OCI-LY3 (cell line): ENCODE measurements around the gene CADPS.

Experiments used
- H2AFZ ChIP-seq: fragments of 200-600, 300-600 bp; shearing (Covaris generic); 2 replicates; pipeline ENCODE4 v1.6.0; 2014; ENCODE audit warnings: antibody characterized with exemption, low read depth, low read length
- H3K27ac ChIP-seq: fragments of 200-600, 300-600 bp; sonication (generic); 2 replicates; pipeline ENCODE4 v1.5.1; 2014; ENCODE audit warnings: mild to moderate bottlenecking, low read length, moderate library complexity, mixed read lengths
- H3K27me3 ChIP-seq: fragments of 200-600, 300-600 bp; sonication (generic); 2 replicates; pipeline ENCODE4 v1.6.1; 2014; ENCODE audit warnings: low read depth, low read length, mixed read lengths
- H3K36me3 ChIP-seq: fragments of 200-600, 300-600 bp; sonication (generic); replicated peaks from 2 replicates; pipeline ENCODE3; 2014; ENCODE audit warnings: low read depth, low read length, mixed read lengths
- H3K4me1 ChIP-seq: fragments of 300-600, 200-600 bp; sonication (generic); 2 replicates; pipeline ENCODE4 v1.6.1; 2014; ENCODE audit warnings: low read length, mixed read lengths
- H3K4me2 ChIP-seq: fragments of 200-600, 300-600 bp; sonication (generic); 2 replicates; pipeline ENCODE4 v1.6.1; 2014; ENCODE audit warnings: low read length, mixed read lengths
- H3K4me3 ChIP-seq: fragments of 300-600, 200-600 bp; sonication (generic); 2 replicates; pipeline ENCODE4 v1.5.1; 2014; ENCODE audit warnings: antibody characterized with exemption, mild to moderate bottlenecking, low read length, moderate library complexity
- H3K79me2 ChIP-seq: fragments of 300-600, 200-600 bp; shearing (Covaris generic); 2 replicates; pipeline ENCODE4 v1.6.1; 2014; ENCODE audit warnings: mild to moderate bottlenecking, low read length, mixed read lengths
- H3K9ac ChIP-seq: fragments of 300-600, 200-600 bp; shearing (Covaris generic); 2 replicates; pipeline ENCODE4 v1.6.0; 2014; ENCODE audit warnings: mild to moderate bottlenecking, low read length, moderate library complexity
- H3K9me3 ChIP-seq: fragments of 200-600, 300-600 bp; shearing (Covaris generic); 2 replicates; pipeline ENCODE4 v1.6.1; 2014; ENCODE audit warnings: low read length, mixed read lengths; ENCODE audit not compliant: insufficient read depth
- H4K20me1 ChIP-seq: fragments of 200-600, 300-600 bp; sonication (generic); 2 replicates; pipeline ENCODE4 v1.6.1; 2016; ENCODE audit warnings: low read length, mixed read lengths; ENCODE audit not compliant: insufficient read depth
- EZH2phosphoT487 ChIP-seq: fragments of 200-600 bp; shearing (Covaris generic); IDR thresholded peaks from 2 replicates; pipeline ENCODE4 v1.6.1; 2018; ENCODE audit warnings: antibody characterized with exemption, mixed run types, low read depth
- TF ChIP-seq, protein P1 (sequence below): fragments of 200-600, 300-600 bp; sonication (generic); IDR thresholded peaks from 2 replicates; pipeline ENCODE4 v1.5.1; 2014; ENCODE audit warnings: antibody characterized with exemption, low read length, low read depth

The CADPS gene

DNA sequence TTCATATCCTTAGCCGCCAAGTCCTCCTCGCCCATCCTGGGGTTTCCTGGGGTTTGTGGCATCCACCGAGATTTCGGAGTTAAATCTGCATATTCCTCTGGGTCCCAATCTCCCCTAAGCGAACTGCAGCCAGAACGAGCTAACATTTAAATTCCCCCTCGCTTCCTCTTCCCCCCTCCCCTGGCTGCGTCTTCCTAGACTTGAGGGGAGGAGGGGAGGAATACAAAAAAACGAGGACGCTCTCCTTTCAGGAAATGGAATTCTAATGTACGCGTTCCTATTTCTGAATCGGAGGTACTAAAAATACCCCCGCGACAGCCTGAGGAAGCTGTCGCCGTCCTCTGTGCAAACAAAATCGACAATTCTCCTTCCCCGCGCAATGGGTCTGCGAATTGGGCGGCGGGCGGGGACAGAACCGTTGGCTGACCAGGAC is 507.4 kb downstream of the CADPS start:
- H3K36me3 ChIP-seq = no peaks in the 10 kb centered on the region
- no peak overlapping the region for H3K27ac ChIP-seq
- no peak overlapping the region for H2AFZ ChIP-seq
- H3K4me2 ChIP-seq = no peak overlapping the region
- H4K20me1 ChIP-seq = no peaks in the 10 kb centered on the region
- no peaks in the 10 kb centered on the region for H3K79me2 ChIP-seq
- H3K4me3 ChIP-seq = no peak overlapping the region
- no peaks in the 10 kb centered on the region for H3K27me3 ChIP-seq
- no peak overlapping the region for H3K9ac ChIP-seq
- H3K4me1 ChIP-seq = no peaks in the 10 kb centered on the region
- TF ChIP-seq, protein P1, sequence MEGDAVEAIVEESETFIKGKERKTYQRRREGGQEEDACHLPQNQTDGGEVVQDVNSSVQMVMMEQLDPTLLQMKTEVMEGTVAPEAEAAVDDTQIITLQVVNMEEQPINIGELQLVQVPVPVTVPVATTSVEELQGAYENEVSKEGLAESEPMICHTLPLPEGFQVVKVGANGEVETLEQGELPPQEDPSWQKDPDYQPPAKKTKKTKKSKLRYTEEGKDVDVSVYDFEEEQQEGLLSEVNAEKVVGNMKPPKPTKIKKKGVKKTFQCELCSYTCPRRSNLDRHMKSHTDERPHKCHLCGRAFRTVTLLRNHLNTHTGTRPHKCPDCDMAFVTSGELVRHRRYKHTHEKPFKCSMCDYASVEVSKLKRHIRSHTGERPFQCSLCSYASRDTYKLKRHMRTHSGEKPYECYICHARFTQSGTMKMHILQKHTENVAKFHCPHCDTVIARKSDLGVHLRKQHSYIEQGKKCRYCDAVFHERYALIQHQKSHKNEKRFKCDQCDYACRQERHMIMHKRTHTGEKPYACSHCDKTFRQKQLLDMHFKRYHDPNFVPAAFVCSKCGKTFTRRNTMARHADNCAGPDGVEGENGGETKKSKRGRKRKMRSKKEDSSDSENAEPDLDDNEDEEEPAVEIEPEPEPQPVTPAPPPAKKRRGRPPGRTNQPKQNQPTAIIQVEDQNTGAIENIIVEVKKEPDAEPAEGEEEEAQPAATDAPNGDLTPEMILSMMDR = no peak
- no peak for TF ChIP-seq EZH2phosphoT487
- no peaks in the 10 kb centered on the region for H3K9me3 ChIP-seq

DNA sequence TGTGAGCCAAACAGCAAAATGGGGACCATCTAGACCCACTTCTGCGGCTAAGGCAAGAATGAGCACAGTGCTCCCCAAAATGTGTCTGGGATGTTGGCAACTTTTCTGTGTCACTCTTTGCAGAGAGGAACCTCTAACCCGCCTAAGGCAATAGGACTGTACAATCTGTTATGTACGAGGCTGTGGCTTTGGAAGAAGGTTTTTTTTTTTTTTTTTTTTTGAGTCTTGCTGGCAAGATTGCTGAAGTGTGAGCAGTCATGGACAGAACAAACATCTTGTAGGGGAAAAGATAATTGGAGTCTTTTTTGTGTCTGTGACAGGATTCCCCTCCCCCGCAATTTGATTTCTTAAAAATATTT is 509.1 kb downstream of the CADPS start:
- TF ChIP-seq, protein P1 = no peak
- no peak for TF ChIP-seq EZH2phosphoT487
- Histone ChIP-seq H4K20me1 (no peaks in the 10 kb centered on the region), H3K4me3 (no peak overlapping the region), H3K4me2 (no peak overlapping the region), H3K9me3 (no peaks in the 10 kb centered on the region), H3K9ac (no peak overlapping the region), H2AFZ (no peak overlapping the region), H3K4me1 (peaks cover 7% of the 10 kb centered on the region), H3K27me3 (no peaks in the 10 kb centered on the region), H3K79me2 (no peaks in the 10 kb centered on the region), H3K36me3 (no peaks in the 10 kb centered on the region), H3K27ac (no peak overlapping the region)

DNA sequence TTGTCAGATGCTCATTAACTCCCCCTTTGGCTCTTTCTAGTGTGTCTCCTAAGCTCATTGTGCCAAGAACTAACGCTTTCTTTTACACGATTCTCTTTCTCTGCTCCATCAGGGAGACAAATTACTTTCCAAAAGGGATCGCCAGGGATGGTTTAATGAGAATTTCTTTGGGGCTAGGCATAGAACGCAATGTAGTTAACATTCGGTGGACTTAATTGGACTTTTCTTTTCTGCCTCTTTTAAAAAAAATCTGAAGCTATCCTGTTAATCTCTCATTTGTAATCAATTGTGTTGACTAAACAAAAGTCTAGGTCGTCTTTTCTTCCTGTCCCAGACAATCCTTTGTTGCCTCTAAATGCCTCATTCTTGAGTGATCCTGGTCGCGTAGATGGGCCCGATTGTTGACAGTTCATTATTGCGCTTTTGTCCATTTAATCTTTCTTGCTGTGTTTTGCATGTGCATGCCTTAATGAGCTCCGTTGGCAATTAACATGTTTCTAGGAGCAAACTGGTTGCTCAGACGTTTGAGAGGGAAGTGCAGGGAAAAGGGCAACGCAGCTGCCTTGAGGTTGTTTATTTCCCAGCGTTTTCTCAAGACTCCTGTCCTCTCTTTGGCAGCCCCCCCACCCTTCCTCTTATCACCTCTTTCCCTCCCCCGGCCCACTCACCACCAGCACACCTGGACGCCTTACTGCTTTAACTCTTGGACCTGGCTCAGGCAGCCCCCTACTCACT is 509.7 kb downstream of the CADPS start:
- H3K79me2 ChIP-seq = no peaks in the 10 kb centered on the region
- H3K9me3 ChIP-seq = no peaks in the 10 kb centered on the region
- H4K20me1 ChIP-seq = no peaks in the 10 kb centered on the region
- no peaks in the 10 kb centered on the region for H3K27me3 ChIP-seq
- no peak overlapping the region for H3K4me3 ChIP-seq
- H3K36me3 ChIP-seq = no peaks in the 10 kb centered on the region
- H3K9ac ChIP-seq = no peak overlapping the region
- H3K4me1 ChIP-seq = peaks cover 11% of the 10 kb centered on the region
- TF ChIP-seq, protein P1 = no peak
- no peak for TF ChIP-seq EZH2phosphoT487
- H3K4me2 ChIP-seq = no peak overlapping the region
- no peak overlapping the region for H2AFZ ChIP-seq
- H3K27ac ChIP-seq = no peak overlapping the region

DNA sequence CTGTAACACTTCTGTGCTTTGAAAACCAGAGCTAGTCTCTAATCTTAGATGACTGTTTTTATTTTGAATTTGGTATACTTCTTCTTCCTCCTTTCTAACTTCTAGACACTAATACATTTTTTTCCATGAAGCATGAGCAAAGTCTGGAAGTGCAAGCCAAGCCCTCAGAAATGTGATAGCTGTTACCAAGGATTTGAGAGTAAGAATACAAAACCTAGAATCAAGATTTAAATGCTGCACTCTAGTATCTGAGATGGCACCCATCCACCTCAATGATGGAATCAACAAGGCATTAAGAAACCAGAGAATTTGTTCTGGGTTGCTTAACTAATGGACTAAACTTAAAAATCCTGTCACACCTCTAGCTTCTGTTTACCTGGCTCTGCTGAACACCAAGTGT is 511.0 kb downstream of the CADPS start:
- Histone ChIP-seq H3K79me2 (no peaks in the 10 kb centered on the region), H3K27me3 (no peaks in the 10 kb centered on the region)

More for the DNA sequence above, 511.0 kb downstream of the CADPS start:
- no peak overlapping the region for H3K4me2 ChIP-seq
- no peak overlapping the region for H2AFZ ChIP-seq
- no peaks in the 10 kb centered on the region for H4K20me1 ChIP-seq
- peaks cover 11% of the 10 kb centered on the region for H3K4me1 ChIP-seq
- H3K36me3 ChIP-seq = no peaks in the 10 kb centered on the region
- H3K9me3 ChIP-seq = no peaks in the 10 kb centered on the region
- H3K9ac ChIP-seq = no peak overlapping the region
- no peak overlapping the region for H3K27ac ChIP-seq
- no peak overlapping the region for H3K4me3 ChIP-seq
- TF ChIP-seq, protein P1 = no peak
- TF ChIP-seq EZH2phosphoT487 = no peak
